Ascending aorta (tissue), 2 donors: ENCODE results near the gene TNNI3K. TPM values are rescaled to one million over a fixed set of nuclear protein-coding genes. Genes with fewer than 3 reads are reported as not detected.
A peak's percentile ranks its signal among the peaks of the same experiment; 100 is the strongest.

Source experiments
- DNase-seq, 2 donors: peaks; one replicate each; pipeline ENCODE4 v3.0.0-alpha.2; 2019; ENCODE audit warnings: low spot score in 2 of 2
- H3K27ac ChIP-seq, 2 donors: fragments of 200-600 bp; sonication (generic); one replicate each; pipeline ENCODE4 v1.5.1; 2016 to 2017; ENCODE audit warnings: mild to moderate bottlenecking in 1 of 2
- H3K27me3 ChIP-seq: fragments of 200-600 bp; sonication (generic); one replicate; pipeline ENCODE4 v1.5.1; 2017
- H3K36me3 ChIP-seq, 2 donors: fragments of 200-600 bp; sonication (generic); one replicate each; pipeline ENCODE4 v1.5.1; 2016
- H3K4me1 ChIP-seq, 2 donors: fragments of 200-600 bp; sonication (generic); one replicate each; pipeline ENCODE4 v1.5.1; 2016 to 2017; ENCODE audit warnings: mild to moderate bottlenecking in 1 of 2
- H3K4me3 ChIP-seq, 2 donors: fragments of 200-600 bp; sonication (generic); one replicate each; pipeline ENCODE4 v1.5.1; 2016 to 2017; ENCODE audit warnings: mild to moderate bottlenecking in 1 of 2
- H3K9me3 ChIP-seq, 2 donors: fragments of 200-600 bp; sonication (generic); one replicate each; pipeline ENCODE4 v1.5.1; 2016
- CTCF ChIP-seq, 3 experiments: fragments of 200-600 bp in 2 of 3; fragments of 450-650 bp in 1 of 3; sonication (generic) in 2 of 3; IDR thresholded peaks; one replicate each; pipeline ENCODE4 v1.5.1; 2016 to 2019; ENCODE audit warnings: antibody characterized with exemption in 3 of 3, mild to moderate bottlenecking in 1 of 3, moderate library complexity in 1 of 3
- intact Hi-C: fragments of 100-400 bp; cut with DNase I; formaldehyde crosslinking; loops from one replicate; pipeline ENCODE4 v1.15.1; 2023
- total RNA-seq: library from RNA; depleted of rRNA; stranded (reverse); fragments of >200 nt; gene quantifications from one replicate; pipeline ENCODE4 v1.1.0, GENCODE V29; 2016

The TNNI3K gene
- total RNA-seq, 1 donor from 2014 or later = 3.9 TPM

- Histone ChIP-seq H3K9me3 (no peaks in the 10 kb centered on the region), H3K4me3 (peak overlapping the region in 1 of 2 donors; percentile 26), H3K4me1 (no peaks in the 10 kb centered on the region), H3K27ac (no peak overlapping the region), H3K36me3 (no peaks in the 10 kb centered on the region), H3K27me3 (no peaks in the 10 kb centered on the region)
- no peak for TF ChIP-seq CTCF (IDR thresholded peaks at IDR 0.05)
- intact Hi-C loops = no loop called here
- DNase-seq = no peak
These were observed 351.2 kb downstream of the TNNI3K start for GRCh38 chr1:74586253-74586897.

GRCh38 chr1:74587888-74588287 lies 352.7 kb downstream of the TNNI3K start:
- no peaks in the 10 kb centered on the region for H3K27me3 ChIP-seq
- H3K36me3 ChIP-seq = no peaks in the 10 kb centered on the region
- H3K27ac ChIP-seq = no peak overlapping the region
- H3K4me1 ChIP-seq = no peaks in the 10 kb centered on the region
- intact Hi-C loops = no loop called here
- no peak overlapping the region for H3K4me3 ChIP-seq
- no peaks in the 10 kb centered on the region for H3K9me3 ChIP-seq
- TF ChIP-seq CTCF (IDR thresholded peaks at IDR 0.05) = no peak
- DNase-seq = no peak

- TF ChIP-seq CTCF (IDR thresholded peaks at IDR 0.05) = no peak
- Histone ChIP-seq H3K4me1 (no peaks in the 10 kb centered on the region), H3K27me3 (no peaks in the 10 kb centered on the region), H3K9me3 (no peaks in the 10 kb centered on the region), H3K36me3 (no peaks in the 10 kb centered on the region), H3K4me3 (no peak overlapping the region), H3K27ac (no peak overlapping the region)
- intact Hi-C loops = no loop called here
- no peak for DNase-seq
These were observed 355.1 kb downstream of the TNNI3K start for GRCh38 chr1:74590288-74590687.

- no peaks in the 10 kb centered on the region for H3K36me3 ChIP-seq
- no peaks in the 10 kb centered on the region for H3K4me1 ChIP-seq
- no peak for TF ChIP-seq CTCF (IDR thresholded peaks at IDR 0.05)
- no peak overlapping the region for H3K27ac ChIP-seq
- H3K27me3 ChIP-seq = no peaks in the 10 kb centered on the region
- no peak for DNase-seq
- H3K9me3 ChIP-seq = no peaks in the 10 kb centered on the region
- H3K4me3 ChIP-seq = no peak overlapping the region
- intact Hi-C loops = no loop called here
These were observed 356.8 kb downstream of the TNNI3K start for GRCh38 chr1:74591949-74592348.

- TF ChIP-seq CTCF (IDR thresholded peaks at IDR 0.05) = no peak
- no peak overlapping the region for H3K4me3 ChIP-seq
These were observed 357.6 kb downstream of the TNNI3K start for GRCh38 chr1:74592580-74593355.

More at GRCh38 chr1:74592580-74593355, 357.6 kb downstream of the TNNI3K start:
- Histone ChIP-seq H3K27me3 (no peaks in the 10 kb centered on the region), H3K4me1 (no peaks in the 10 kb centered on the region), H3K27ac (no peak overlapping the region), H3K9me3 (no peaks in the 10 kb centered on the region), H3K36me3 (no peaks in the 10 kb centered on the region)
- intact Hi-C loops = no loop called here
- DNase-seq = no peak

Other genes starting within 250 kb of the TNNI3K start
- gene LRRIQ3, start 37.2 kb upstream of the TNNI3K start, total RNA-seq = not detected
- gene FPGT, start 37.1 kb upstream of the TNNI3K start, total RNA-seq = 8.3 TPM